Muscle of arm (tissue), 12 donors: Measurements from ENCODE around the gene BORA. TPM values are rescaled to one million over a fixed set of nuclear protein-coding genes. Genes with fewer than 3 reads are reported as not detected.
A peak's percentile ranks its signal among the peaks of the same experiment; 100 is the strongest.
"Not testable (repeated sequence)": the region's sequence is repeated elsewhere in the genome, so short reads cannot be mapped to it uniquely, and the experiment has no call there.

Source experiments
- DNase-seq: peaks from one replicate; pipeline ENCODE4 v3.0.0-alpha.2; 2013
- polyA plus RNA-seq, 12 donors: library from polyadenylated mRNA; unstranded; fragments of 120-200 nt; gene quantifications; one replicate each; pipeline ENCODE4 v1.2.1, GENCODE V29; 2013; ENCODE audit not compliant: insufficient read length in 12 of 12

Gene BORA
- polyA plus RNA-seq, 12 donors = 2.9 to 6.8 (median 4.8) TPM; not detected in 1

- DNase-seq = no peak
Measured at GRCh38 chr13:72757792-72758535, 30.2 kb downstream of the BORA start.

GRCh38 chr13:72760189-72760588, 32.5 kb downstream of the BORA start:
- no peak for DNase-seq

- DNase-seq = peak; percentile 27
Measured at GRCh38 chr13:72763411-72763810, 35.7 kb downstream of the BORA start.

GRCh38 chr13:72774019-72774418, 46.3 kb downstream of the BORA start:
- DNase-seq = no peak

- peak; percentile 98 for DNase-seq
Measured at GRCh38 chr13:72781451-72782439, 54.0 kb downstream of the BORA start, which contains the start of the genes DIS3 and PIBF1. DIS3 (minus strand) TSS chr13:72781900; CDS start chr13:72781832, 68 bp downstream. PIBF1 (plus strand) TSS chr13:72782133; CDS start chr13:72783470, 1,337 bp downstream.

- DNase-seq = no peak
Measured at GRCh38 chr13:72782717-72783116, 55.0 kb downstream of the BORA start.

GRCh38 chr13:72784679-72785078, 57.0 kb downstream of the BORA start:
- DNase-seq = not testable (repeated sequence)

- no peak for DNase-seq
Measured at GRCh38 chr13:72788831-72789230, 61.1 kb downstream of the BORA start.

- DNase-seq = no peak
Measured at GRCh38 chr13:72792640-72793039, 64.9 kb downstream of the BORA start.

- DNase-seq = no peak
Measured at GRCh38 chr13:72798817-72799216, 71.1 kb downstream of the BORA start.

GRCh38 chr13:72804301-72804700, 76.6 kb downstream of the BORA start:
- no peak for DNase-seq

Other genes starting within 250 kb of the BORA start
- gene MZT1, start 294 bp upstream of the BORA start, polyA plus RNA-seq = 10 to 100 TPM in 11 of 12 donors, not detected in 1; 11.2 to 36.6 (median 29.8) TPM
- 10 to 100 TPM in 10 of 12 donors, 1 to 10 TPM in 1, not detected in 1; 9.5 to 30.4 (median 21.1) TPM for gene DIS3, start 54.0 kb downstream of the BORA start, polyA plus RNA-seq
- 10 to 100 TPM in 11 of 12 donors, not detected in 1; 22.6 to 37.3 (median 25.7) TPM for gene PIBF1, start 54.2 kb downstream of the BORA start, polyA plus RNA-seq